GM19328 (cell line): Measurements from ENCODE around the gene TRPC4.

ENCODE experiments used
- ATAC-seq: cut with Tn5 transposase; IDR thresholded peaks from one replicate; pipeline ENCODE4 v1.9.1; 2021; ENCODE audit warnings: mild to moderate bottlenecking, moderate library complexity; ENCODE audit not compliant: unreplicated experiment

TRPC4 gene

DNA sequence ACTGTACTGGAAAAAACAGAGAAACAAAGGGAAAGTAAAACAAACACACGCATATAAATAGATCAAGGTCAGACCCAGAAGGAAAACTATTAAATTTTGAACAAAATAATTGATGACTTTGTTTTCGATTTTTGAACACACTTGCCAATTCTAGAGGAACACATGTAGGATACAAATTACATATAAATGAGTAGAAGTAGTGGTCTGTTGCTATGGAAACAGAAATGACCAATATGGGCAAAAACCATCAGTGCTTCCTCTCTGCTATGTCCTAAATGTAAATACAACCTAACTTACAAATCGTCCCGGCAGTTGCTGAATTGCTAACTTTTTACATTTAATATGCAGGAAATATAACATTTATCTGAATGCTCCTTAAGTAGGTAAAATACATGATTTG is 205.8 kb downstream of the TRPC4 start:
- ATAC-seq = no peak

DNA sequence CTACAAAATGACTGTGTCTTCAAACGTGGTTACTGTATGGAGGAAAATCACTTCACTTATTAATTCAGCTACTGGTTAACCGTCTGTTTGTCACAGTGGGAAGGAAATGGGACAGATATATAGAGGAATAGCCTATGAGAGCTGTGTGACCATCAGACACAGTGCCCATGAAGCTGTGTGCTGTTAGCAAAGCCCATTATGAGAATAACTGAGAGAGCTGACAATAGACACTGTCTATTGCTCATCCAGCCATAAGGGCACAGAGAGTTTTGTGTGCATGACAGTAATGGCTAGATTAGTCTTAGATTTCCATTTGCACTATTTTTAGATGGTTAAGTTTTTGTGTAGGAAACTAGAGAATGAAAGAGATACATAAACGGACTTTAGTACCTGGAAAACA is 206.9 kb downstream of the TRPC4 start:
- ATAC-seq = no peak

DNA sequence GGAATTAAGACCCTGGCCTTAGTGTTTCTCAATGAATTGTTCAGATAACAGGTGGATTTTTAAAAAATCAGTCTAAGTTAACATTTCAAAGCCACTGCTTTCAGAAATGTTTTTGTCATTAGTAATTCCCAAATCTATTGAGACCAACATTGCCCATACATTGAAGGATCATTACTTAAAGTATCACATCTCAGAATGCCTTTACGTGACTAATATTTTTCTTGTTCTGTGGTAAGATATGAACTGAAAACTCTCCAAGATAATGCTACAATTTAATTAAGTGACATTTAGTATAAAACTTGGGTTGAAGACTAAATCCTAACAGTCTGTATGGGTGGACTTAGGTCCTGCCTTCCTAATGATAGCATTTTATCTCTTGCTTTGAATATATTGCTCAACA is 211.6 kb downstream of the TRPC4 start:
- ATAC-seq = no peak

DNA sequence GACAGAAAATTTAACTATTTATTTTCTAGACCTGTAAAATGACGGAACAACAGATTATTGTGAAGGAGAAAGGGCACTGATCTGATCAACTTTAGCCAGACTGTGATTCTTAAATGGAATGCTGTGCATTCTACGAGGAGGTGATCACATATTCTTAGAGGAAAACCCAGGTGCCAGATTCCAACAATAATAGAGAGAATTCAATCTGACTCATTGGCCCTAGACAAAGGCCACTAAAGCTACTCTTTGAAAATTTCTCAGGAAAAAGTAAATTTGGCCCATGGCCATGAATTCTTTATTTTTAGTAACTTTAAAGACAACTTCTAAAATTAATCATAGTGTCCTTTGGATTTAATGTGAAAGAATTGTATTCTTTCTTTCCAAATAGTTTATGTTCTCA is 212.4 kb downstream of the TRPC4 start:
- ATAC-seq = no peak

DNA sequence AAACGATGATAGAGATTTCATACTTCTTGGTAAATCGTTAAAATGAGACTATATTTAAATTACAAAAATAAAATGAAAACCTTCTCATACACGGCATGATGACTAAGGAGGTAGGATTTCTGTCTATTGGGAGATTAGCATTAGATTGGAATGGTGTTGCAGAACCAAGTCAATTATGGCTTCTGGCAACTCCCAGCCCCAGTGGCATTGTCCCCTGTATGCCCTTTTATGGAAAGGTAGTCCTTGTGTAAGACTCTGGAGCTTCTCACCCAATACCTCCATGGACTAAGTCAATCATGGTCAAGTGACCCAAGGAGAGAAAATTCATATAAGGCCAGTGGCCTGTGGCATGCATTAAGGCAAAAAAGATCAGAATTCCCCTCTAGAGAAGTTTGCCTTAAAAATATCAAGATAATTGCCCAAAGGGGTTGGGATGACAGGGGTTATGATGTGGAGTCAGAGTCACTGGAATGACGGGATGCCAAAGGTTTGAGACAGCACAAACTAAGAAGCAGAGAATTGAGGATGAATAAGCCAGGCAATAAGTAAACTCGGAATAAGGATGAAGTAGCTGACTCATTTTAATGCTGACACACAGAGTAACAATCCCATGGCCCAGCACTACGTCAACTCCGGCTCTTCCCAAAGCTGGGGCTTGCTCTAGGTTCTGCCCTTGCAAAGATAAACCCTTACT is 213.2 kb downstream of the TRPC4 start:
- no peak for ATAC-seq

DNA sequence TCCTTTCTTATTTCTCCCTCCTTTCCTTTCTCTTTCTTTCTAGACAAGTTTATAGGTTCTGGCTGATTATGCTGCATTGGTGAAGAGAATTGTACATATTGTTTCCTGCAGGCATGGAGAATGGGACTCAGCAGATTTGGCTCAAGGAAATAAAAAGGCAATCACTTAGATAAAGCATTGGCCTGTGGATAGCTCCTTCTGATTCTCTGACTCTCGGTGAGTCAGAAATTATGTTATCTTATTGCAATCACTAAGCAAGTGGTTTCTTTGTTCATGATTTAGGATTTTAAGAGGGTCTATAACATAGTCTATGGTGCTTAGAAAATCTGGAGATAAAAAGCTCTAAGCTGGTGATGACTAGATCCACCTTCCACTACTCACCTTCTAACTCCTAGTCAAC is 217.0 kb downstream of the TRPC4 start:
- no peak for ATAC-seq

DNA sequence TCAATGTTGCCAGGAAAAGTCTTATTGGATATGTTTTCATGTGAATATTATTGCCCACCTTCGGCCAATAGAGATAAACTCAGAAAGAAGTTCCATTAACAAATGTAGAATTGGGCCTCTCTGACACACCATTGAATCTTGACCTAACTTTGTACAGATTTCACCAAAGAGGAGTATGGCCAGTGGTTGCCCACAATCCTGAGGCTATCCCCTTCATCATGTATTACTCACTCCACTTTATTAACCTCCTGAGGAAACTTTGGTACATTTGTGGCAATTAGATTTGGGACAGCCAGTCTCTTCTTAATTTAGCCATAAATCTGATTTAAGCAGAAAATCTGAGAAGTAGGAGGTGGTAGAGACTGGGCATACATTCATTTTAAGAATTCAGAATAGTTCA is 217.7 kb downstream of the TRPC4 start:
- ATAC-seq = no peak

DNA sequence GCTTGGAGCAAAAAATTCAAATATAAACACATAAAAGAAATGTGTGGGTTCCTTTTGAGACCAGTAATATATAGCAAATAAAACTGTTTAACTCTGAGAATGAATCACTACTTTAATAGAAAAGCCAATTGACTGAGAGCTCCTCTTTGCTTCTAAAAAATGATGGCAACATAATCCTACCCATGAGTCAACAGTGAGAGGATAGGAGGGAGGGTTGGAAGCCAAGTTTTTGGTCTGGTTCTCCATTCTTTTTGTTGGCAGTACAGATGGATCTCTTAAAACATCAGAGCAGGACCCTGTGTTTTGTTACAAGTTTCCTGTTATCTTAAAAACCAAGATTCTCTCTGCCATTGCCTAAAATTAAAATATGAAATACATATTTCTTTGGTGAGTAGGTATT is 221.0 kb downstream of the TRPC4 start:
- ATAC-seq = no peak

DNA sequence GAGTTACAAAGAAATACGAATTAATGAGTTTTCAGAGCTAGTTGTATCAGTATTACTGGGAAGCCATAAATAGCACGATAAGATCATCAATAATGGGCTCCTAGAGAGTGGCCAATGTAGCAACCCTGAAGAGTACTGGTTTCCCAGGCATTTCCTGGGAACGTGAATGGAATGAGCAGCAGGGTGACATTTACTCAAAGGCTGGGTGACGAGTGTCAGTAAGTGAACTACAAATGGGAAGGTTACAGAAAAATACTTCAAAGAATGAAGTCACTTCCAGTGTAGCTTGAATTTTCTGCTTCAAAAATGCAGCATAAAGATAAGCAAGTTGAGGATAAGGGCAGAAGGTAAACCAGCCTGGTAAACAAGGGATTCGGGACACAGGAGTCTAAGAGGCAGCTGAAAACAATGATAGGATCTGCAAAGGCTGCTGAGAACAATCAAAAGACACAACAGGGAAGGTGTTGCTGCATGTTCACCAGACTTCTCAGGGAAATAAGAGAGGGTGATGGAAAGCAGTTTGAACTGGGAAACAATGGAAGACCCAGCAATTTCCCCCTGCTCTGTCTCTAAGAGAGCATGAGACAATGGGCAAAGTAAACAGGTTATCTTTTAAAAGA is 222.4 kb downstream of the TRPC4 start:
- no peak for ATAC-seq

DNA sequence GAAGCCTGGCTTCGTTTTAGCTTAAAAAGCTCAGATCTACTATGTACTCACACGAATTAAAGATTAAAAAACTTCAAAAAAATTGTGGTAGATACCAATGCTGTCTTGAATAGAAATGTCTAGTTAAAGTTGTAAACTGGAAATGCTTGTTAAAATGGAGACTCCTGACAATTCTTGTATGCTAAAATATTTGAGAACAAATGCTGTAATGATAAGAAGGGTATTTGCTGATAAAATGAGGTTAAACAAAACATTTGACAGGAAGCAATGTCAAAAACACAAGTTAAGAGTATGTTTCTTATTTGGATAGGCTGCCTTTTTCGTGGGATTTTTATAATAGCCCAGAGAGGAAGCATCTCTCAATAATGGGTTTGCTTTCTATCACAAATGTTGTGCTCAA is 223.0 kb downstream of the TRPC4 start:
- ATAC-seq = no peak

DNA sequence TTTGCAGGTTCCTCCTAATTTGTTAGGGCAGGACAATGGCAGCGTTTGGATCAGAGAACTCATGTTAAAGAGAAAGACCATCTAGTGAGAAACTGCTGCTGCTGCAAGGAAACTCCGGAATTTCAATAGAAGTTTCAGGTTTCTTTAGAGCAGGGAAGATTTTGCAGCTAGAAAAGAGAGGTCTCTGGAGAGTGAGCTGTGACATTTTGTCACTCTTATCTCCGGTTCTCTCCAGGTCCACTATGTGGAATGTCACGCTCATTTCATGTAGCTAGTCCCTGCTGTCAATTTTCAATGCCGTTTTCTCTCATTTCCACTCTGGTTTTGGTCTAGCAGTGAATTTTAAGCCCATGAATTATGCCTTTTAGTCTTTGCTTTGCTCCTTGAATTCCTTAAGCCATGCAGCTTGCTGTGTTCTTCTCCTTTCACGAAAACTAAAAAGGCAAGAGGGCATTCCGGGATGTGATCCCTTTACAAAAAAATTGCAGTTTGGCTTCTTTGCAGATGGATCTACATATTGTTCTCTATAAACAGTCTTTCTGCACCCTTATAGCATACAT is 224.3 kb downstream of the TRPC4 start:
- ATAC-seq = no peak

DNA sequence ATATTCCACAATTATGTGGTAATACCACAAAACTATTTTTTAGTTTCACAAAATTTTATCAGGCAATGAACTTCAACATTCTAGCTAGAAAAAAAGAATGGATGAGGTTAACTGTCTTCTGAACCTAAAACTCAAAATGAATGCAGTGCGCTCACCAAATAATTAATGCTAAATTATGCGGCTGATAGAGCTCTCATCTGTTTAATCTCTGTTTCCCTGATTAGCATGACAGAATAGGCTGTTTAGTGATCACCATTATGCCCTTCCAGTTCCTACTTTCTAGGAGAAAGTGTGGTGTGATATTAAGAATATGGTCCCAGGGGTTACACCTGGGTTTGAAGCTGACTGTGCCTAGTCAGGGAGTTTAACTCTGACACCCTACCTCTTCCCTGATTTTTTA is 228.2 kb downstream of the TRPC4 start:
- ATAC-seq = no peak

DNA sequence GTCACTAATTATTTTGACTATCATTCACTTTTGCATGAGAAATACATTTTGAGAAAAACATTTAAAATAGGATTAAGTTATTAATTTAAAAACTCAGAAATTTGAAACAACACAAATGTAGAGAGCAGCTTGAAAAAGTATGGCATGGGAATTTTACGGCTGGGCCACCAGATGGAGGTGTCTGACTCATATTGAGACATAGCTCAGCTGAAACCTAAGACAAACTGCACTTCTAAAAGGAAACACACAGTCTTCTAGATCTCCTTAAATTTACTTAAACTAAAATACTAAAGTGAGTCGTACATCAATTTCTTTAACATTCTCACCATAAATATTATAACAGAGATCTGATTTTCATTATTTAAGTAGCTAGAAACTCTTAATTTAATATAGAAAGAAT is 229.1 kb downstream of the TRPC4 start:
- no peak for ATAC-seq

DNA sequence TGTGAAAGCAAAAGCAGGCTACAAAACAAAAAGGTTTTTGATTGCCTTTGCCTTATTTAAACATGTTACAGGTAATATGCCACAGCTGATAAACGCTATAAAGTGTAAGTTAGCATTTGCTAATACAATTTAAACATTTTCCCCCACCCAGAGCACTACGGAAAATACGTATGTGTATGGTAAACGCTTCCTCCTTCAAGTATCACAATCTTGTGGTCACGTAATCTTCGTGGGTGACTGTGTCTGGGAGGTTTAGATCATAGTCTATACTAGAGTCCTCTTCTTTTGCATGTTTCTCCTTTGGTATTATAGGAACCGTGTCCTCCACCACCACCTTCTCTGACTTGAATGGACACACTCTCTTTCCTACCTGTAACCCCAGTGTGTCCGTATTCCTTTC is 232.9 kb downstream of the TRPC4 start:
- no peak for ATAC-seq

DNA sequence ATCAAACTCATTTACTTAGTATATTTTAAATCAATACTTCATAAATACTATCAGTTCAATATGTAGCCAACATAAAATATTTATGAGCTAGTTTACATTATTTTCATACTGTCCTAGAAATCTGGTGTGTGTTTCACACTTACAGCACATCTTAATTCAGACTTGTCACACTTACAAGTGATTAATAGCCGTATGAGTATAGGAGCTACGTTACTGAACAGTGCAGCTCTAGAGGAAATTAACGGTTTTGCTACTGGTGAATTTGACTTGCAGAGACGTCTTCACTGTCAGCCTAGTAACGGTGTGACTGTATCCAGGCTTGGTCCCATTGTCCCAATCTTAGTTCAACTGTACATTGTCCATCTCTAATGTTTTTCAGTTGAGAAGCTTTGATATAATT is 237.3 kb downstream of the TRPC4 start:
- no peak for ATAC-seq

DNA sequence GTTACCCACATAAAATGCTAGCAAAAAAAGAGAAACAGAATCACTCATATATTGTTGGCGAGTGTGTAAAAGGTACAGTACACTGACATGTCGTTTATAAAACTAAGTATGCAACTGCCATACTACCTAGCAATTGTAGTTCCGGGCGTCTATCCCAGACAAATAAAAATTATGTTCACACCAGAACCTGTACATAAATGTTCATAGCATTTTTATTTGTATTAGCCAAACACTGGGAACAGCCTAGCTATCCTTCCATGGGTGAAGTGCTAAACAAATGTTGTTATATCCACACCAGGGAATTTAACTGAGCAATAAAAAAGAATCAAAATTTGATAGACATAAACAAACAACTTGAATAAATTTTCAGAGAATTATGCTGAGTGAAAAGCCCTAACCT is 242.1 kb downstream of the TRPC4 start:
- ATAC-seq = no peak

DNA sequence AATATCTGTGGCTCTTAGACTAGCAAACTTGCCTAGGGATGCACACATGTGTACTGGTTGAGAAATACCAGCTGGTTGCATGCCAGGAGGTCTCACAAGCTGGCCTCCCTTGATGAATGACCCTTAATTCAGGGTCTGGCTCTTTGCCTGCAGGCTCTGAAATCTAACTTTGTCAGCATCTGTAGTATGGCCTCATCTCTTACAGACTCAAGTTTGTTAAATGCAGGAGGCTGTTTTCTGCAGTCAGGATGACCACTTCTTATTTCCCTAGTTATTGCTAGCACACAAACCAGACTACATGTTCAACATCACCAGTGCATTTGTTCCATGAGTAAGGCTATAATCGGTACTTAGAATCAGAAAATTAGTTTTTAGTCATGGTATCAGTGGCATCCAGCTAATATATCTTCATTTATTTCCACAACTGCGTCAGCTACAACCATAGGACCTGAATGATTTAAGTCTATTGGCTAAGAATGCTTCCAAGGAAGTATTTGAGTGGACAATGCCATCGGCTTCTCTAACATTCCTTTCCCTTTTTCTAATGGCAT is 247.7 kb downstream of the TRPC4 start:
- no peak for ATAC-seq

DNA sequence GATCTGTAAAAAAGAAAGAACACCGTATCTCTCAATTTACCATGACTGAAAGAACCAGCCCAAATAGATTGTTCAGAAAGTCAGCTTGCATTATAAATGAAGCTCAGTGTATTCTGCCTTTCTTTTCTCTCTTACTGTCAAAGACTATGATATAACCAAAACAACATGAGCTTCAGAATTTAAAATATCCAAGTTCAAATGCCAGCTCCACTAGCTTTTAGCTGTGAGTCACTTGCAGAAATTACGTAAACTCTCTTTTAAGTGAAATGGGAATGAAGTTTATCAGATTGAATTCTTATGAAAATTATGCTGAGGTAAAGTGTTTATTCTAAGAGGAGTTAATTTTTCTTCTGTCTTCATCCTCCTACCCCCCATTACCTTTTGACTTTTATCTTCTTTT is 251.0 kb downstream of the TRPC4 start:
- ATAC-seq = no peak

DNA sequence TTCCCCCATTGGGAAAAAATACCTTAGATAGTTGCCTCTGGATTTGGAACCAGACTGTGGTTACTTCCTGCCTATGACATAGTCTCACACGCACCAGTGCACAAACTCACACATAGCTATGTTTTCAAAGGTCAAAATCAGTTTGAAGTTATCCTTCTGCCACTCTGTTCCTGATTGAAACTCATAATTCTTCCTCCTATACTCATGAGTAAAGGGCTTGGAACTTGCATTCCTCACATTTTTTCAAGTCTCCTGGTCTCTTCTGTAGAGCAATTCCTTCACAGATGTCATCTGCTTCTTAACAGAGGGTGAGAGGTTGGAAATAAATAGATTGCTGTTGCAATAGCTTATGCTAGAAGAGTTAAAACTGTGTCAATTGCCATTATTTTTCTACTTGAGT is 252.4 kb downstream of the TRPC4 start:
- ATAC-seq = no peak

DNA sequence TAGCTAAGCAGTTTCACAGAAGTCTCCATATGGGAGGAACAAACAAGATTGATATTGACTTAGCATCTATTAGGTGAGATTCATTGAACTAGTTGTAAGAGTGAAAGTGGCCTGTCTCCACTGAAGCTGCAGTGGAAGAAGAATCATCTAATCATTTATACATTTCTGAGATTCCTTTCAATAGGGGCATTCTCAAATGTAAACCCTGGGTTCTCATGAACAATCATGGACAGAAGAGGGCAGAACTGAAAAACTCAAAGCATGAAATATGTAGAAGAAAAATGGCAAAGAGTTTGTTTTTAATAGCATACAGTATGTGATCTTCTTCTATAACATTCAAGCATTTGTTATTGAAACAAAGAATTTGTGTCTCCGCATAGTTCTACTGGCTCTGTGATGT is 253.4 kb downstream of the TRPC4 start:
- no peak for ATAC-seq

DNA sequence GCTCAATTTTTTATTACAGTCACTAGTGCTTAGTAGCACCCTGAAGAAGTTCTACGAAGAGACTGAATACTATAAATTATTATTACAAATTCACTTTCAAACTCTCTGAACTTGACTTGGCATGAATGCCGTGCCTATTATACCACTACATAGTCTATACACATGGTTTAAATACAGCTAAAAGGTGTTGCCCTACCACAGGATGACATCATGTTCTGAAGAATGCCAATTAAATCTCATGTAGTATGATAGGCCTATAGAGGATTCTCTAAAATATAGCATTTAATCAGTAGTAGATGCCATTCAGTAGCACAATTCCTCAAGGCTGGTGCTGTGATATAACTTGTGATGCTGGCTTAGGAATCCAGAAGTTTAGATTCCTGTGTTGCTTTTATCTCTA is 254.3 kb downstream of the TRPC4 start:
- no peak for ATAC-seq

DNA sequence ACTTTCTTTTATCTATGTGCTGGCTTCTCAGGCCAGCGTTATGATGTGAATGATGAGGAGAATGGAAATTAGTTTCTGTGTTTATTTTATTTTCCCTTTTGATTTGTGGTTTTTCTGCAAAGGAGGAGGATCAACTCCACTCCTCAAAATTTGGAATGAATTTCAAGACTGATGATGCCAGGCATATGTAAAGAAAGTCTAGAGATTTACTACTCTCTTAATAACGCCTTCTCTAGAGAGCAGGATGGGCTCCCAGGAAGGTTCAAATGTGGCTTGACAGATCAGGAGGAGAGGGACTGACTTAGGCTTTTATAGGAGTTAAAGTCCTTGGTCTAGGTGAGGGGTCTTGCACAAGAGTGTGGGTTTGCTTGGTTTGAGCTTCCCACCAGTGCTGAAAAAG is 255.9 kb downstream of the TRPC4 start:
- no peak for ATAC-seq
